Stimulated activated naive B cell treated with anti-CD40 and anti-IgM and Interleukin-4, amounts not matched to agents 10 μg/mL and 1 μg/mL and 100 μg/mL, for 72 hours (primary cell): ENCODE data around the gene PLEKHG3.

Experiments used
- ATAC-seq, 2 donors: fragments of 150-1000 bp; cut with Tn5 transposase; replicated peaks; 2 replicates each; pipeline ENCODE4 v1.10.0; 2021; ENCODE audit warnings: moderate library complexity in 1 of 2
- DNase-seq: peaks from one replicate; pipeline ENCODE4 v3.0.0; 2021
- H3K27ac Mint-ChIP-seq: one replicate; pipeline ENCODE4 v1.8.0; 2022; ENCODE audit warnings: mild to moderate bottlenecking, mixed read lengths
- H3K27me3 Mint-ChIP-seq, 2 donors: one replicate each; pipeline ENCODE4 v1.8.0; 2022; ENCODE audit warnings: mixed read lengths in 2 of 2
- H3K36me3 Mint-ChIP-seq, 2 donors: one replicate each; pipeline ENCODE4 v1.8.0; 2022; ENCODE audit warnings: mixed read lengths in 2 of 2, mild to moderate bottlenecking in 1 of 2
- H3K4me1 Mint-ChIP-seq, 2 donors: one replicate each; pipeline ENCODE4 v1.8.0; 2022; ENCODE audit warnings: mixed read lengths in 2 of 2, mild to moderate bottlenecking in 1 of 2
- H3K4me3 Mint-ChIP-seq, 2 donors: one replicate each; pipeline ENCODE4 v1.8.0; 2022; ENCODE audit warnings: mild to moderate bottlenecking in 2 of 2, mixed read lengths in 2 of 2, moderate library complexity in 1 of 2
- H3K9me3 Mint-ChIP-seq, 2 donors: one replicate each; pipeline ENCODE4 v1.8.0; 2022; ENCODE audit warnings: mixed read lengths in 2 of 2, mild to moderate bottlenecking in 1 of 2

Gene PLEKHG3

GRCh38 chr14:64760146-64760755 is 56.0 kb downstream of the PLEKHG3 start:
- no peak overlapping the region for H3K27ac Mint-ChIP-seq
- peaks cover 22 to 31% of the 10 kb centered on the region in 2 donors for H3K4me1 Mint-ChIP-seq
- H3K4me3 Mint-ChIP-seq: no peak overlapping the region
- ATAC-seq: no peak
- DNase-seq: no peak
- no peaks in the 10 kb centered on the region for H3K9me3 Mint-ChIP-seq
- H3K27me3 Mint-ChIP-seq: peaks cover 37 to 57% of the 10 kb centered on the region in 2 donors
- no peaks in the 10 kb centered on the region for H3K36me3 Mint-ChIP-seq

GRCh38 chr14:64760916-64761315 is 56.7 kb downstream of the PLEKHG3 start:
- Mint-ChIP-seq H3K4me3 (no peak overlapping the region), H3K4me1 (peaks cover 25 to 31% of the 10 kb centered on the region in 2 donors), H3K36me3 (no peaks in the 10 kb centered on the region), H3K27ac (no peak overlapping the region), H3K9me3 (no peaks in the 10 kb centered on the region), H3K27me3 (peaks cover 40 to 57% of the 10 kb centered on the region in 2 donors)
- ATAC-seq (no peak), DNase-seq (no peak)

- H3K4me3 Mint-ChIP-seq: no peak overlapping the region
These were observed 57.3 kb downstream of the PLEKHG3 start for GRCh38 chr14:64761441-64762043.

GRCh38 chr14:64762044-64763034 is 58.1 kb downstream of the PLEKHG3 start:
- Mint-ChIP-seq H3K4me1 (peaks cover 27 to 31% of the 10 kb centered on the region in 2 donors), H3K4me3 (no peak overlapping the region), H3K27me3 (peaks cover 42 to 50% of the 10 kb centered on the region in 2 donors), H3K36me3 (no peaks in the 10 kb centered on the region), H3K27ac (no peak overlapping the region), H3K9me3 (no peaks in the 10 kb centered on the region)
- no peak for ATAC-seq
- DNase-seq: no peak

More at GRCh38 chr14:64761441-64762043, 57.3 kb downstream of the PLEKHG3 start:
- Mint-ChIP-seq H3K9me3 (no peaks in the 10 kb centered on the region), H3K27ac (no peak overlapping the region), H3K36me3 (no peaks in the 10 kb centered on the region), H3K4me1 (peaks cover 27 to 31% of the 10 kb centered on the region in 2 donors), H3K27me3 (peaks cover 42 to 55% of the 10 kb centered on the region in 2 donors)
- ATAC-seq: no peak
- DNase-seq: no peak

GRCh38 chr14:64763085-64763782 is 59.0 kb downstream of the PLEKHG3 start:
- Mint-ChIP-seq H3K9me3 (no peaks in the 10 kb centered on the region), H3K4me3 (no peak overlapping the region), H3K27me3 (peaks cover 42 to 50% of the 10 kb centered on the region in 2 donors), H3K36me3 (no peaks in the 10 kb centered on the region), H3K4me1 (peaks cover 27 to 31% of the 10 kb centered on the region in 2 donors), H3K27ac (no peak overlapping the region)
- no peak for ATAC-seq
- no peak for DNase-seq

- peak; percentile 30 to 37 for ATAC-seq
- H3K27me3 Mint-ChIP-seq: peaks cover 42 to 50% of the 10 kb centered on the region in 2 donors
- no peaks in the 10 kb centered on the region for H3K36me3 Mint-ChIP-seq
- H3K9me3 Mint-ChIP-seq: no peaks in the 10 kb centered on the region
- peak overlapping the region; percentile 80 for H3K27ac Mint-ChIP-seq
- peaks cover 27 to 31% of the 10 kb centered on the region in 2 donors for H3K4me1 Mint-ChIP-seq
- no peak for DNase-seq
- peak overlapping the region; percentile 74 to 78 for H3K4me3 Mint-ChIP-seq
These were observed 59.8 kb downstream of the PLEKHG3 start for GRCh38 chr14:64763801-64764621.

- Mint-ChIP-seq H3K4me1 (peaks cover 27 to 31% of the 10 kb centered on the region in 2 donors), H3K27ac (peak overlapping the region; percentile 80), H3K4me3 (peak overlapping the region; percentile 74 to 78), H3K9me3 (no peaks in the 10 kb centered on the region), H3K27me3 (peaks cover 36 to 45% of the 10 kb centered on the region in 2 donors), H3K36me3 (no peaks in the 10 kb centered on the region)
- ATAC-seq (peak; percentile 70 to 74), DNase-seq (peak; percentile 53)
These were observed 60.7 kb downstream of the PLEKHG3 start for GRCh38 chr14:64764641-64765520.

GRCh38 chr14:64765740-64766302 is 61.6 kb downstream of the PLEKHG3 start:
- DNase-seq: no peak
- no peak overlapping the region for H3K27ac Mint-ChIP-seq
- H3K9me3 Mint-ChIP-seq: no peaks in the 10 kb centered on the region
- no peak for ATAC-seq
- H3K4me3 Mint-ChIP-seq: no peak overlapping the region
- H3K4me1 Mint-ChIP-seq: peaks cover 27 to 31% of the 10 kb centered on the region in 2 donors
- peaks cover 28 to 35% of the 10 kb centered on the region in 2 donors for H3K27me3 Mint-ChIP-seq
- no peaks in the 10 kb centered on the region for H3K36me3 Mint-ChIP-seq

GRCh38 chr14:64766430-64767151 is 62.4 kb downstream of the PLEKHG3 start:
- no peaks in the 10 kb centered on the region for H3K9me3 Mint-ChIP-seq
- DNase-seq (no peak), ATAC-seq (no peak)

GRCh38 chr14:64767215-64767964 is 63.2 kb downstream of the PLEKHG3 start:
- peaks cover 13 to 20% of the 10 kb centered on the region in 2 donors for H3K27me3 Mint-ChIP-seq
- H3K36me3 Mint-ChIP-seq: no peaks in the 10 kb centered on the region
- DNase-seq (no peak), ATAC-seq (no peak)
- H3K4me3 Mint-ChIP-seq: no peak overlapping the region
- no peak overlapping the region for H3K27ac Mint-ChIP-seq
- no peaks in the 10 kb centered on the region for H3K9me3 Mint-ChIP-seq
- peaks cover 22 to 24% of the 10 kb centered on the region in 2 donors for H3K4me1 Mint-ChIP-seq

More at GRCh38 chr14:64766430-64767151, 62.4 kb downstream of the PLEKHG3 start:
- Mint-ChIP-seq H3K27me3 (peaks cover 20 to 28% of the 10 kb centered on the region in 2 donors), H3K36me3 (no peaks in the 10 kb centered on the region), H3K4me1 (peaks cover 27 to 31% of the 10 kb centered on the region in 2 donors), H3K27ac (no peak overlapping the region), H3K4me3 (no peak overlapping the region)

GRCh38 chr14:64768401-64769095 is 64.3 kb downstream of the PLEKHG3 start:
- no peak overlapping the region for H3K4me3 Mint-ChIP-seq
- DNase-seq (no peak), ATAC-seq (no peak)
- H3K27ac Mint-ChIP-seq: no peak overlapping the region
- peaks cover 8 to 11% of the 10 kb centered on the region in 2 donors for H3K27me3 Mint-ChIP-seq
- H3K36me3 Mint-ChIP-seq: no peaks in the 10 kb centered on the region
- peaks cover 12 to 13% of the 10 kb centered on the region in 2 donors for H3K4me1 Mint-ChIP-seq
- H3K9me3 Mint-ChIP-seq: no peaks in the 10 kb centered on the region
